Epithelial cell of esophagus (primary cell): Measurements from ENCODE around the gene GPR65.
"Not testable (repeated sequence)": the region's sequence is repeated elsewhere in the genome, so short reads cannot be mapped to it uniquely, and the experiment has no call there.

Experiments
- DNase-seq: peaks from one replicate; pipeline ENCODE4 v3.0.0; 2010; ENCODE audit warnings: low read depth
- H3K4me3 ChIP-seq: 2 replicates; pipeline ENCODE4 v1.5.1; 2011; ENCODE audit warnings: mild to moderate bottlenecking, low read length, control low read depth
- CTCF ChIP-seq: IDR thresholded peaks from 2 replicates; pipeline ENCODE4 v1.5.1; 2011; ENCODE audit warnings: low read depth, mild to moderate bottlenecking, low read length, control low read depth, inconsistent platforms; ENCODE audit not compliant: insufficient read depth; ENCODE audit errors: missing control alignments

GPR65 gene

GRCh38 chr14:88009486-88009885 lies 4.6 kb downstream of the GPR65 start:
- no peak overlapping the region for H3K4me3 ChIP-seq
- DNase-seq: no peak
- no peak for TF ChIP-seq CTCF

- no peak for TF ChIP-seq CTCF
- H3K4me3 ChIP-seq: no peak overlapping the region
- no peak for DNase-seq
Measured at GRCh38 chr14:88010331-88010730, 5.4 kb downstream of the GPR65 start.

- no peak for TF ChIP-seq CTCF
- no peak for DNase-seq
- no peak overlapping the region for H3K4me3 ChIP-seq
Measured at GRCh38 chr14:88012495-88012894, 7.6 kb downstream of the GPR65 start.

- no peak overlapping the region for H3K4me3 ChIP-seq
- peak; percentile 72 for DNase-seq
- peak; percentile 93 for TF ChIP-seq CTCF
Measured at GRCh38 chr14:88013750-88014349, 8.9 kb downstream of the GPR65 start.

- no peak overlapping the region for H3K4me3 ChIP-seq
- no peak for DNase-seq
- no peak for TF ChIP-seq CTCF
Measured at GRCh38 chr14:88016768-88017167, 11.8 kb downstream of the GPR65 start.

- no peak for DNase-seq
- H3K4me3 ChIP-seq: no peak overlapping the region
- TF ChIP-seq CTCF: no peak
Measured at GRCh38 chr14:88017535-88017934, 12.6 kb downstream of the GPR65 start.

GRCh38 chr14:88023658-88024187 lies 18.8 kb downstream of the GPR65 start:
- H3K4me3 ChIP-seq: no peak overlapping the region
- no peak for TF ChIP-seq CTCF
- no peak for DNase-seq

GRCh38 chr14:88024252-88025086 lies 19.5 kb downstream of the GPR65 start:
- H3K4me3 ChIP-seq, DNase-seq: not testable (repeated sequence)
